Osteoblast (primary cell): ENCODE results near the gene LMNTD2. TPM values are rescaled to one million over a fixed set of nuclear protein-coding genes. Genes with fewer than 3 reads are reported as not detected.
A peak's percentile ranks its signal among the peaks of the same experiment; 100 is the strongest.

ENCODE experiments used
- DNase-seq: peaks from one replicate; pipeline ENCODE4 v3.0.0; 2011; ENCODE audit warnings: low spot score, mixed read lengths; ENCODE audit not compliant: insufficient read length; ENCODE audit errors: missing footprints
- H2AFZ ChIP-seq: 2 replicates; pipeline ENCODE4 v1.6.0; 2011; ENCODE audit warnings: mild to moderate bottlenecking, low read length
- H3K27ac ChIP-seq: 2 replicates; pipeline ENCODE4 v1.5.1; 2011; ENCODE audit warnings: mild to moderate bottlenecking, low read depth, low read length, moderate library complexity
- H3K27me3 ChIP-seq: 2 replicates; pipeline ENCODE4 v1.6.0; 2012; ENCODE audit warnings: mild to moderate bottlenecking, control low read depth, inconsistent platforms, low read length, moderate library complexity; ENCODE audit not compliant: insufficient read depth
- H3K36me3 ChIP-seq: 2 replicates; pipeline ENCODE4 v1.5.1; 2011; ENCODE audit warnings: mild to moderate bottlenecking, low read length, control low read depth, moderate library complexity; ENCODE audit not compliant: insufficient read depth
- H3K4me1 ChIP-seq: 2 replicates; pipeline ENCODE4 v1.5.1; 2011; ENCODE audit warnings: mild to moderate bottlenecking, low read length, control low read depth, moderate library complexity; ENCODE audit not compliant: insufficient read depth
- H3K4me2 ChIP-seq: 2 replicates; pipeline ENCODE4 v1.6.0; 2011; ENCODE audit warnings: mild to moderate bottlenecking, low read length; ENCODE audit not compliant: insufficient read depth
- H3K4me3 ChIP-seq: fragments of 200-600 bp; sonication (generic); 3 replicates; pipeline ENCODE4 v1.5.1; 2012; ENCODE audit warnings: mild to moderate bottlenecking, low read length, inconsistent platforms; ENCODE audit not compliant: insufficient read depth
- H3K79me2 ChIP-seq: 2 replicates; pipeline ENCODE4 v1.6.0; 2012; ENCODE audit warnings: mild to moderate bottlenecking, low read length, control low read depth, inconsistent platforms; ENCODE audit not compliant: insufficient read depth
- H3K9me3 ChIP-seq: 2 replicates; pipeline ENCODE4 v1.5.1; 2011; ENCODE audit warnings: low read depth, low read length, control low read depth
- H4K20me1 ChIP-seq: 2 replicates; pipeline ENCODE4 v1.6.0; 2012; ENCODE audit warnings: mild to moderate bottlenecking, low read length, control low read depth; ENCODE audit not compliant: insufficient read depth
- CTCF ChIP-seq: IDR thresholded peaks from 2 replicates; pipeline ENCODE4 v1.5.1; 2011; ENCODE audit warnings: mild to moderate bottlenecking, low read depth, low read length, moderate library complexity; ENCODE audit errors: extremely low read depth
- total RNA-seq: library from RNA; depleted of rRNA; stranded (reverse); fragments of >200 nt; gene quantifications from 2 replicates; pipeline ENCODE4 v1.2.3, GENCODE V29; 2012

LMNTD2 gene
- total RNA-seq, 1 donor = 0.36 TPM

- Histone ChIP-seq H3K4me2 (no peak overlapping the region), H3K79me2 (no peaks in the 10 kb centered on the region), H3K4me3 (no peak overlapping the region), H4K20me1 (no peaks in the 10 kb centered on the region), H3K4me1 (peaks cover 13% of the 10 kb centered on the region), H3K36me3 (no peaks in the 10 kb centered on the region), H3K27ac (no peak overlapping the region), H2AFZ (no peak overlapping the region), H3K9me3 (no peaks in the 10 kb centered on the region), H3K27me3 (no peaks in the 10 kb centered on the region)
- peak; percentile 87 for DNase-seq
- TF ChIP-seq CTCF = no peak
Measured at GRCh38 chr11:539971-540481, 20.5 kb downstream of the LMNTD2 start.

- Histone ChIP-seq H3K4me3 (no peak overlapping the region), H3K27ac (no peak overlapping the region), H3K9me3 (no peaks in the 10 kb centered on the region), H3K79me2 (peaks cover 14% of the 10 kb centered on the region), H2AFZ (no peak overlapping the region), H3K27me3 (no peaks in the 10 kb centered on the region), H3K4me2 (no peak overlapping the region), H4K20me1 (peaks cover 9% of the 10 kb centered on the region), H3K36me3 (no peaks in the 10 kb centered on the region), H3K4me1 (peaks cover 20% of the 10 kb centered on the region)
- no peak for TF ChIP-seq CTCF
- DNase-seq = peak; percentile 77
Measured at GRCh38 chr11:538431-539051, 22.0 kb downstream of the LMNTD2 start.

- peak overlapping the region; percentile 53 for H3K4me3 ChIP-seq
- H3K4me1 ChIP-seq = peaks cover 20% of the 10 kb centered on the region
- no peaks in the 10 kb centered on the region for H3K9me3 ChIP-seq
- H2AFZ ChIP-seq = no peak overlapping the region
- H3K79me2 ChIP-seq = peaks cover 16% of the 10 kb centered on the region
- peak; percentile 86 for DNase-seq
- H3K4me2 ChIP-seq = peak overlapping the region; percentile 84
- no peak for TF ChIP-seq CTCF
- peaks cover under 1% of the 10 kb centered on the region for H3K36me3 ChIP-seq
- H4K20me1 ChIP-seq = peaks cover 14% of the 10 kb centered on the region
- no peaks in the 10 kb centered on the region for H3K27me3 ChIP-seq
- H3K27ac ChIP-seq = no peak overlapping the region
Measured at GRCh38 chr11:537622-538430, 22.7 kb downstream of the LMNTD2 start.
